Bone marrow (tissue), 2 donors: ENCODE data around the gene YOD1.

ENCODE experiments used
- DNase-seq, 2 donors: peaks; one replicate each; lab custom pipeline; 2025; lab: John Stamatoyannopoulos, UW

Gene YOD1

DNA sequence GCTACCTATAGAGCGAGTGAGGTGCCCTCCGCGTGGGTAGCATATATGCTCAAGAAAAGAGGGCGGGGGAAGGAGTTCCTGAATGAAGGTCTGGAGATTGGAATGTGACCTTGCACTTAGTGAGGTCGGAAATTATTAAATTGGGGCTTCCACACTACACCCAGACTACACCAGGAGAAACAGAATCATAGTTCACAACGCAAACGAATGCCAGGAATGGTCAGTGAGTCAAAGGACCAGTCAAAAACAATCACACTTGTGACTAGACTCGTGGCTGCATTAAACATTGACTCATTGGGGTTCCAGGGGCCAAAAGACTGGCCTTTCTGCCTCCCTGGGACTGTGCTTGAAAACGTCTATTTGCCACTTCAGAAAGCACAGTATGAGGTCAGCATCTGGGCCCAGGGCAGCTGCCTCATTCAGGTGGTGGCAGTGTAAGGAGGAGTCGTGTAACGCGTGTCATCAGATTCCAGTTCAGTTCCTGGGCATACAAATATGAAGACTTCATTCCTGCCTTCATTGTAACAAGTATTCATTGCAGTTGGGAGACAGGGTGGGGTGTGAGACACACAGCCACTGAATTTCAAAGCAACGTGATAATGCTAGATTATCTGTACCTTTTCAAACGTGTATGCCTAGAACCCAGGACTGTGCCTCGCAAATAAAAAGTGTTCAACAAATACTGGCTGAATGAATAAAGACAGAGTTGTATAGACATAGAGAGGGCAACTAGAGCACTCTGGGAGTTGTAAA lies at the start of gene YOD1:
YOD1 (minus strand) TSS at position 18 of the 753 bp plus-strand sequence. CDS start 178 bp downstream, outside the sequence.
- DNase-seq = no peak

DNA sequence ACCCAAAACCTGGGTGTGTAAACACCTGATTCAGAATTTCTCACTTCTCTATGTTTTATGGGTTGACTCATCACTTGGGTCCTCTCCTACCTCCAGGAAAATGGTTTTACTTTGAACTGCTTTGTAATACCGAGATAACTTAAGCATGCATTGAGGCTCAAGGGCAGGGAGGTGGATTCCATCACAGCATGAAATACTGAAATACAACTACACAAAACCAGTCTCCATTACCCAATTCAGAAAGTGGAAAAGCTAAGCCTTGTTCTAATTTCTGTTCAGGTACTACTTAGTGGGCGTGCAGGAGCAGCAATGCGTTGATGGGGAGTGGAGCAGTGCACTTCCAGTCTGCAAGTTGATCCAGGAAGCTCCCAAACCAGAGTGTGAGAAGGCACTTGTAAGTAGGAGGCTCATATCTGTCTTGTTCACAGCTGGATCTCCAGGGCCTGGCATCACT lies 46.9 kb upstream of the YOD1 start:
- DNase-seq = no peak

DNA sequence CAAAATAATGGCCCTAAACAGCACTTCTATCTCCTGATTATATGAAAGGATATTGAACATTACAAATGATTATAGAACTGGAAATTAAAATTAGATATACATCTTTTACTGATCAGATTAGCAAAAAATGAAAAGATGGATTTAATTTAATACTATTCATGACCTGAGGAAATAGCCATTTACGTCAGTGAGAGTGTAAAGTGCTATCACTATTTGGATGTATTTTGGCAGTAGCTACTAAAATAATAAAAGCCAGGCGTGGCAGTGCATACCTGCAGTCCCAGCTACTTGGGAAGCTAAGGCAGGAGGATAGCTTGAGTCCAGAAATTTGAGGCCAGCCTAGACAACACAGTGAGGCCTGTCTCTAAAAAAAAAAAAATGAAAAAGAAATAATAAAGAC lies 42.9 kb upstream of the YOD1 start:
- no peak for DNase-seq

DNA sequence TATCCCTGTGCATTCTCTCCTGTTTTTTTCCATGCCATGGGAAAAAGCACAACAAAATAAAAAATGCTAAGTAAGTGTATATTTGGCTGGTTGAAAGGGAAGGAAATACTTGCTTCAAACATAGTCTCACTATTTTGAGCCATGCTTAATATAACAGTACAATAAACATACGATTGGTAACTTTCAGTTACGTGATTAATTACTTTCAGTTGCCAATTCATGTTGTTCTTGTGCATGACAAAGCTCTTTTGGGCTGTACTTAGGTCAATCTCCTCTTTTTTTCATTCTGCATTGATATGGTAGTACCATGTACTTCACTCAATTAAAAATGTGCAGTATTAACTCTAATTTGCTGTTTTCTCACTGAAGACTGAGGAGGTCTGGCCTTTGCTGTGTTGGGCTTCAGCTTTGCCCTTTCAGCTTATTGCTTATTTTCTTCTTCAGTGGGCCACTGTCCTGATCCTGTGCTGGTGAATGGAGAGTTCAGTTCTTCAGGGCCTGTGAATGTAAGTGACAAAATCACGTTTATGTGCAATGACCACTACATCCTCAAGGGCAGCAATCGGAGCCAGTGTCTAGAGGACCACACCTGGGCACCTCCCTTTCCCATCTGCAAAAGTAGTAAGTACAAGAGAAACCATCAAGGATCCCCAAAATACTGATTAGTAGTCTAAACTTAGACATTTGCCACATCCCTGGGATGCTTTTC lies 40.3 kb upstream of the YOD1 start:
- peak in 1 of 2 donors; percentile 3 for DNase-seq

DNA sequence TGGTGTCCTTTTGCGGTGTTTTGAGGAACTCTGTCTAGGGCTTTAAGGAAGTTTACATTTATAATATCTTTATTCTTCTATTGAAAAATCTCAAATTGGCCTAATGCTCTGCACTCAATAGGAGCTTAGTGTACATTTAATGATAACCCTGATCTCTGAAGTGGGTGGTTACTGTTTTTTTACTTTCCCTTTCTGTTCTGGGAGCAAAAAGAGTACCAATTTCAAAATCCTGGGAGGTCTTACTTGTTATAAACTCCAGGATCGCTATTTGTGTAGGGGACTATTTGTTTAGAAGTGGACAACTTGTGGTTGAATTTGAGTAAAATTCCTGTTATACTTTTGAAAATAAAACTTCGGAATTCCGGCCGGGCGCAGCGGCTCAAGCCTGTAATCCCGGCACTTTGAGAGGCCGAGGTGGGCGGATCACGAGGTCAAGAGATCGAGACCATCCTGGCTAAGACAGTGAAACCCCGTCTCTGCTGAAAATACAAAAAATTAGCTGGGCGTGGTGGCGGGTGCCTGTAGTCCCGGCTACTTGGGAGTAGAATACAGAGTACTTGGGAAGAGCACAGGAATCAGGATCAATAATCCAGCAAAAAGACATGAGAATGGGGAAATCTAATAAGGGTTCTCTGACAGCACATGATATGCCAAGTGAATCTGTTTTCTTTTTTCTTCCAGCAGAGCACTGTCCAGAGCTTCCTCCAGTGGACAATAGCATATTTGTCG lies 38.8 kb upstream of the YOD1 start:
- DNase-seq = no peak

DNA sequence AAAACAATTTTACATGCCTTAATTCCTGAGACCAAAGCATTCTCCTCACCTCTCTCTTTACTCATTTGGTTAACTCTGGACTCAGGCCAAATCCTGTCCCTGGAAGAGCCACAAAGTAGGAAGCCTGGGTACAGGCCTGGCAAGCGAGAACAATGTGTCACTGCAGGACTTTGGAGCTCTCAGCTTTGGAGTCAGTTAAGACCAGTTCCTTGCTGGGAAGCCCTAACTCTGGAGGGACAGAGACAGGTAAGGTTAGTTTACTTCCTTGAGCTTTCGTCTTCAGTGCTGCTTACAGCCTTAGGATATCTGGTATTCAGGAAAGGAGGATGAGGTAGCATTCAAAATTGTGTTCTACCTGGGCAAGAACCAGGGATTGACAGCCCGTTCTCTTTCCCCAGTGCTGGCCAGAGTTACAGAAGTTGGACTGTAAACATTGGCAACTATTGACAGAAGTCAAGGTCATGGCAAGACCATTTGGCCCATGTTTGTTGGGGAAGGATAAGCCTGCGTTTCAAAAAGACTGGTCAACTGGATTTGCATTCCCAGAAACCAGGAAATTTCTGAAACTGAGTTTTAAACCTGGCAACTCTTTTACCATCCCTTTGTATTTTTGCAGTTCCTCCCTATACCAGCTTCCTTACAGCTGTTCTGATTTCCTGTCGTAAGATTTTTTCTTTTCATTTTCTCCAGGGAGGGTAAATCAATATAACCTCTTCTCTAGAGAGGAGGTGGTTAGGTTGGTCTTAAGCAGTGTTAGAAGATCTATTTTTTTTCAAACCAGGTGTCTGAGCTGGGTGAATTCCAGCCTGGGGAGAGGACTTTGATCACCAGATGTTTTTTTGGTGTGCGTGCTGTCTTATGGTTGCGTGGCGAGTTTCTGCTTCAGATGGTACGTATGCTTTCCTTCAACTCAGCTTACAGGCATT lies 38.0 kb upstream of the YOD1 start, which contains the start of gene C4BPB:
C4BPB (plus strand) TSS at position 160 of the 926 bp plus-strand sequence; CDS start at position 832, 672 bp downstream.
- DNase-seq = no peak

DNA sequence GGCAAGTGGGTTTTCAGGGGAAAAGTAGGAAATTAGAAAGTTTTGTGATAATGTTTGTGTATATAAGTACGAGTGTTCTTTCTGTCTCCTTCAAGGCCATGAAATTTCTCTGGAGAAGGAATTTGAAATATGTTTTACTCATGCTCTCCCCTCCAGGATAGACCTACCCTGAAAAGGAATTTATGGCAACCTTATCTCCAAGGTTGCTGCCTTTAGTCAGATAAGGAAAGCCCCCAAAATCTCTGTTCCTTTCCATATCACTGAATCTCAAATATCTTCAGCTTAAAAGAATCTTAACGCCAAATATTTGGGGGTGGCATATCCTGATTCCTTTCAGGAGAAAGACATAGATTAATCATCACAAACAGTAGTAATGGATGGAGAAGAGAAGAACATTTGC lies 37.2 kb upstream of the YOD1 start:
- DNase-seq = no peak

DNA sequence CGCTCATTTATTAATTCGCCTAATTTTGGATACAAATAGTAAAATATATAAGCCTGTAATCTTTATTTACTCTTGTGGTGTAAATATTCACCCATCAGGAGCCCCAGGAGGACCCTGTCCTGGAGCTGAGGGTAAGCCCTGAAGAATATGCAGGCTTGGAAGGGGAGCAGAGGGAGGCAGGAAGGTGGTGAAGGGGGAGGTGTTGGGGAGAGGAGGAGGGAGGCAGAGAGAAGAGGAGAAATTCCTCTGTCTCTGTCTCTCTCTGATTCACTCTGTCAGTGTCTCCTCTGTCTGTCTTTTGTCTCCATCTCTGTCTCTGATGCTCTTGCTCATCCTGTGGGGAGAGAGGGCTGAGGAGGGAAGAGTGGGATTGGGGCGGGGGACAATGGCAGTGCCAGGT lies 34.9 kb upstream of the YOD1 start:
- no peak for DNase-seq

DNA sequence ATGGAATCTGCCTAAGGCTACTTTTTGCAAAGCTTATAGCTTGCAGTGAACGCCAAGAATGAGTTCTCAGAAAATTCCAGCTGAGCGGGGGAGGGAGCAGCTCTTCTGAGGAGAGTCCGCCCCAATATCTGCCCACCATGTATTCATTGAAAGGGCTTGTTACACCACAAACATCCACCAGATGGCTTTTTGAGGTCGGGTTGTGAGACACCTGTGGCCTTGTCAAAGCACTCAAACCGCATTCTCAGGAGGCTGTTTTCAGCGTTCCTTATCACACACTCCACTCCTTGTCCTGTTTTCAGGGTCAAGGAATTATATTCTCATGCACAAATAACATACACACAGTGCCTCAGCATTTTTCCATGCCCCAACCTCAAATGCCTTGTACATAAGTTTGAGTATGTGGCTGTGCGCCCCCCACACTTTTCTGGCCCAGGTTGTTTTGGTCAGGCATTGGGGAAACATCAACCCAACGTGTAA lies 33.7 kb upstream of the YOD1 start:
- DNase-seq = peak in 1 of 2 donors; percentile 46

DNA sequence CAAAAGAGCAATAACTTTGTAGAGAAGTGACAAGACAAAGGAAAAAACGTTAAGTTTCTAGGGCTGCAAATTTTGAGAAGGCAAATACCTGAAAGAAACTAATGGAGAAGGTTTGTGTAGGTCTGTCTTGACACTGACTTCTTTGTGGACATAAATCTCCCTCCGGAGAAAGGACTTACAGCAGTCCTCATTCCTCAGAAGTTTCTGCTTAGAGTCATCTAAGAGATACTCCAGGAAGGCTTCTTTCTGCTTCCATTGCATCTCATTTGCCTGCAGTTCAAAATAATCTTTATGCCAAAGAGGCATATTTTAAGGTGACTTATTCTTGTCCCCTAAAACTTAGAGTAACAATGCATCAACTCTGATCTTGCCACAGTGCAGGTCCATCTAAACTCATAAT lies 33.2 kb upstream of the YOD1 start:
- DNase-seq = no peak

DNA sequence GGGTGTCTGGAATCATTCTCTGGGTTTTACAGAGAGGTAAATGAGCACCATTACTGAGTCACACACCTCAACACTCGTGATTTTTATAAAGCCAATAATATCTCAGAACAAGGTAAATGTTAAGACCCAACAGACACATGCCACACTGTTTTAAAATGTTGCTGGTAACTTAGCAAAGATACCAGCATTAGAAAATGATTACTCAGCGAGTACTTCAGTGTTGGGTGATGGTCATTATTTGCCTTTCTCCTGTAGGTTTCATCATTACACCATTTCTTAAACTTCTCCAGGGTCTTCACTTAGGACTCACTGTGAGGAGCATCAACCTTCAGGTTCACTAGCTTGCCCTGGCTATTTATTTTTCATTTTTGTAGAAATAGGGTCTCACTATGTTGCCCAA lies 30.8 kb upstream of the YOD1 start:
- no peak for DNase-seq

DNA sequence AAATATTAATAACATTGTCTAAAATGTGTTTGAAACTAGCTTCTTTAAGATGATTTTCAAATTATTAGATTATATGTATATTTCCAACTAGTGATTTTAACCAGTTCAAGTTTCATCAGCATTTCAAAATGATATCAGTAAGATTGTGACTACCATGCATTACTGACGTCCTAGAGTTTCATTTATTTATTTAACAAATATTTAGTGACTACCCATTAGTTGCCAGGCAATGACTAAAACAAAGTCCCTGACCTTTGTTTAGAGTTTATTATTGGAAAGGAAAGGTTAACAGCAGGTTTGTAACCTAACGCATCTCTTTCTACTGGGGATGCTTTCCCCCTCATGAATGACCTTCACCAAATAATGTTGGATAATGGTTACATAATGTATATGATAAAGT lies 30.1 kb upstream of the YOD1 start:
- DNase-seq = no peak

DNA sequence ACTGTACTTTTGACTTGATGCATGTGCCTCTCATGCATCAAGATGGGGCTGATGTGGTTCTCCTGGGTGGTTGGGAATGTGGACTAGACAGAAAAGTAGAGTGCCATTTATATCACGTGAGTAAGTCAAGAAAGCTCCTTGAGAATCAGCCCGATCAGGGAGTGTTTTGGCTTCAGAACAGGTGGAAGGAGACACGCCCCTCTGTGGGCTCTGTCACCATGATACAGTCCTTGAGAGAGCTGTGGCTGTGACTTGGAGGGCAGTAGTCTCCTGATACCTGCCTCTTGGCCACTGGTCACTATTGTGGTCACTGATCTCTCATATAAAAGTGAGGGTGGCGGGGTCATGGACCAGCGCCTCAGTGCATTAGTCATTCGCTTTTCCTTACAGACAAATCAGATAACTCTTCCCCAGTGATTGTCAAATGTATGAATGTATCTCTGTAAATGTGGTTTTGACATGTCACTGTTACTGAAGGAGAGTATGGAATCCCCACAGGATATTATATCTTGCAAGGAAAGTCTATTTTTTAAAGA lies 28.8 kb upstream of the YOD1 start:
- DNase-seq = no peak

DNA sequence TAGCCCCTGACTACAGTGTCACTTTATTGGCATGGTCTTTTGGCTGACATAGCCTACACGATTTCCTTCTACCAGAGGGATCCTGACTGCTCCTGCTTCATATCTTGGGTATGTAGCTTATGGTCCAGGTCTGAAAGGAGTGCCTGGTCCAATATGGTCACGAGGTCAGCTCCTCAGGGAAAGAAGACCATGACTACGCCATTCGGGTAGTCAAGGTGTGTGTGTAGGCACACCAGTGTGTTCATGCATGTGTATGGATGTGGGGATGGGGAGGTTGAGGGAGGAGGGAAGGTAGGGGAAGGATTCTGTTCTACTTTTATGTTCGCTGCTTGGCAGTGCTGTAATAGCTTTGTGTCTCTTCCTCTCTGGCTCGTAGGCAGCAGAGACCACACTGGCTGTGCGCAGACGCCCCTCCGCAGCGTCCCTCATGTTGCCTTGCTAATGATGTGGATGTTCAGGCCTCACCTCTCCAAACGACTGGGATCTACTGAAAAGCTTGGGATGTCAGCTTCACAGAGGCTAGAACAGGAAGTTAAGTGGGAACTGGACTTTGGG lies 27.6 kb upstream of the YOD1 start:
- no peak for DNase-seq

DNA sequence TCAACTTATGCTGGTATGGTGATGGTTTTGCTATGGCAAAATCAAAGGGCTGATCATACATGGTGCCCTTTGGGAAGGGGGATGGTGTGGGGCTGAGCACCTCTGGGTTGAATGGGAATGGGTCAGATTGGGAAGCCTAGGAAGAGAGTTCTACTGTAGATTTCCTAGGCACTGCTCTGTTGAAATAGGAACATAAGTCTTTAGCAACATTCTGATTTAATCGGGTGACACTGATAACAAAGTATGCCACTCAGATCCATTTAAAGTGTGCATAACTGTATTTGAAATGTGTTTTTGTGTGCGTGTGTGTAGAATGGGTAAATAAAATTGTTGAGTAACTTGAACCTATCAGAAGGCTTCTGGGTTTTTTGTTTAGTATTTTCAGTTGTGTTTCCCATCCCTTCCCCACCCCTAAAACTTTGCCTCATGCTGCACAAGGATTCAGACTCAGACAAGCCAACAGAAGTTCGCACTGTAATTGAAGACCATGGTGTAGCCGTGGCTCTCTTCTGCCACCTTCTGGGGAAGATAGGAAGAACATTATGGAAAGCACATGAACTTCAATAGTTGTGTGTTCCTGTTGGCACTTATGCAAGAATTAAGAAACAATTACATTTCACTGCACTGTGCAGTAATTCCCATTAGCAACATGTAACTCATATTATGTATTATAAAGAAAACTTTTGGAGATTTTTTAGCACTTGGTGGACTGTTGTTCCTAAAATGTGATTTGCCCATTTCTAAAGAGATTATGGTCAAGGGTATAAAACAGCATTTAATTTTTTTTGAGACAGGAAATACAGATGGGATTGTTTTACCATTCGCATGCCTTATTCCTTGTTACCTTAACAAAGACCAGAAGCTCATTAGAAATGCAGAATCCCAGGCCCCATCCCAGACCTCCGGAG lies 26.7 kb upstream of the YOD1 start:
- peak in 1 of 2 donors; percentile 74 for DNase-seq

DNA sequence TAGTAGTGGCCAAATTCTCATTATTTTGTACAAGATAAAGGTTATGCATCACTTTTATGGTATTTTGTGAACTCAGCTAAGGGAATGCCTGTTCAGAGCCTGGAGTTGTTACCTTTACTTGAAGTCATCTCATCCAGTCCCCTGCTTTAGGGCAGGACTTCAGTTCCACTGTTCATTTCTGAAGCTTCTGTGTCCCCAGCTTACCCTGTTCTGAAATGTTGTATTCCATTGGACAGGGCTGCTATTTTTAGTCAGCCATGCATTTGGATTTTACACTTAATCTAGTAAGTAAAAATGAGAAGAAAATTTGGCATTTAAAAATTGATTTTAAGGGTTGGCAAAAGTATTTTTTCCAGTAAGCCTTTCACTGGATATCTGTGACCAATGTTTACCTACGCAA lies 26.0 kb upstream of the YOD1 start:
- DNase-seq = no peak

DNA sequence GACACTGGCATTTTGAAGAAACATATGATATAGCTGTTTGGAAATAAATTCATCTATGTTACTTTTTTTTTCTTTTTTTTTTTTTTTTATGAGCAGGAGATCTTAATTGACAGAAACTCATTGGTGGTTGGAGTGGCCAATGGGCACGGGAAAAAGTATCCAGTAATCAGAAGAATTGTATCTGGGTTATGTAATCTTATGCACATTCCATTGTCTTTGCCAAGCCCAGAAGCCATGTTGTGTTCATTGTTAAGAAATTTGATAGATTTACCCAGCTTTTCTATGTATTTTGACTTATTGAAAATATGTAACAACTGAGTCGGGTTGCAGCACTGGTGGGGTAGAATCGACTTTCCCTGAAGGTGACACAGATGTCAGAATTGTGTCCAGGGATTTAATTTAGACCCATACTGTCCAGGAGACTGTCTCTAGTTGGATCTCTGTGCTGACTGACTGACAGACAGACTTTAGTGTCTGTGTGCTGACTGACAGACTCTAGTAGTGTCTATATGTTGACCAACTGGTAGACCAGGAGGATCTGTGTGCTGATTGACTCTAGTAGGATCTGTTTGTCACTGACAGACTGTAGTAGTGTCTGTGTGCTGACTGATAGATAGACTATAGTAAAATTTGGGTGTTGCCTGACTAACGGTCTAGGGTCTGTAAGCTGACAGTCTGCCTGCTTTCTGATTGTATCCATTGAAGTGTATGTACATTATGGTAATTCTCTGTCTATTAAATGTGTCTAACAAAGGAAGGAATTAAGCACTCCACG lies 25.4 kb upstream of the YOD1 start:
- DNase-seq = no peak

DNA sequence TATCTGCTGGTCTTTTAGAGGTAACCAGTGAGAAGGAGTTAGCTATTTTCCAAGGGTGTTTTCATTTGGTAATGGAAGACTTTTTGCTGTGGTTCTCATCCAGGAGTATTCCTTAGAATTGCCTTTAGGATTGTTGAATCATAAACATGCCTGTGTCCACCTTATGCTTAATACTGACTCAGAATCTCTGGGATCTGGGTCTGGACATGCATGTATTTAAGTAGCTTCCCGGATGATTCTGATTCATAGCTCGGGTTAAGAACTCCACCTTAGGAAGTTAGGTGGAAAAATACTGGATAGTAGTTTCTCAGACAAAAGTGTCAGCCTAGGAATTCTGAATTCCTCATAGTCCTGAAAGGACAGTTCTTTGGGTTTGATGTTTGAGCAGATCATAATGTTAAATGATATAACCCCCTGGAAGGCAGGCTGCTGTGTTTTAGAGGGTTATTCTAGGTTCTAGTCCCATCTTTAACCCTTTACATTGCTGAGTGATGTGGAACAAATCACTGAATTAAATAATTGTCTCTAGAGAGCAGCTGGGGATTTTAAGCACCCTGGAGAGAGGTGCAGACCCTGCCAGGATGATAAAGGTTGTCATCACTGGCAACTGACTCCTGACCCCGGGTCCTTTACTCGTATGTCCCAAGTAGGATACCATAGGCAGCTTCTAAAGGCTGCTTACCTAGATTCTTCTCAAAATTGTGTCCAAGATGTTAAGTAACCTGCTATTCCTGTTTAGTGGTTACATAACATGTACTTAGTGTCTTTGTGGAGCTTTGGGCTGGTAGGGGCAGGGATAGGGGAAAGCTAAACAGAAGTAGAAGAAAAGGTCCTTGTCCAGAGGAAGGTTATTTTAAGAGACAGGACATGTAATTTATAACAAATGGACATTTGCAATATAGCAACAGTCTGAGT lies 23.2 kb upstream of the YOD1 start:
- DNase-seq = no peak
